ENCODE data around the gene IRX6. TPM values are rescaled to one million over a fixed set of nuclear protein-coding genes. Genes with fewer than 3 reads are reported as not detected.

Gene IRX6
- polyA plus RNA-seq, 3 donors = not detected

DNA sequence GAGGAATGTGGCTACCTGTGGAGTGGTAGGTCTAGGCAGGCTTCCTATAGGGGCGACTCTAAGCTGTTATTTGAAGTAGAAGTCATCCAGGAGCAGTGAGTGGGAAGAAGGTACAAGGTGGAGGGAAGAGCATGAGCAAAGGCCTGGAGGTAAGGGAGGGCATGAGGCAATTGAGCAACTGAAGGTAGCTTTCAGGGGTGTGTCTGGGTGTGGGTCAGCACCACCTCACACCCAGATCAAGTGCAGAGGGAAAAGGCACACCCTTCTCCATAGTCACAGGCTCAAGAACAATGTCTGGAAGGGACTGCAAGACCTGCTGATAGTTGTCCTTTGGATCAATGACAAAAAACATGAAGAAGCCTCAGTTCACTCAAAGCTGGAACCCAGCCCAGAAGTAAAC, 46.5 kb upstream of the IRX6 start:
- no CpG with 5 or more reads among the region's 1 CpG for WGBS (ENCODE audit: insufficient coverage)
- no peak for DNase-seq
- H3K27me3 Mint-ChIP-seq (ENCODE audit: low read depth in 3 of 3) = peaks cover 3 to 6% (median 3%) of the 10 kb centered on the region in 3 donors
- H3K27ac Mint-ChIP-seq = no peak overlapping the region
- Histone ChIP-seq H3K27ac (ENCODE audit: low read depth in 1 of 2, low read length in 2 of 2) (no peak overlapping the region), H3K36me3 (replicated peaks in 1 of 2; ENCODE audit: control insufficient read depth in 1 of 2, insufficient read depth in 2 of 2, low read length in 2 of 2) (no peaks in the 10 kb centered on the region), H3K79me2 (ENCODE audit: insufficient read depth, low read length) (no peaks in the 10 kb centered on the region), H3K9ac (ENCODE audit: insufficient read depth, low read length, poor library complexity, severe bottlenecking) (no peak overlapping the region), H3K4me1 (ENCODE audit: control insufficient read depth in 1 of 2, insufficient read depth in 2 of 2, low read length in 2 of 2) (no peaks in the 10 kb centered on the region), H4K20me1 (ENCODE audit: insufficient read depth, low read length) (no peaks in the 10 kb centered on the region), H3K4me2 (replicated peaks; ENCODE audit: extremely low read depth, low read length, poor library complexity, severe bottlenecking) (no peak overlapping the region), H2AFZ (ENCODE audit: insufficient read depth, low read depth, low read length, poor library complexity, severe bottlenecking) (no peak overlapping the region), H3K9me3 (replicated peaks in 1 of 2; ENCODE audit: control insufficient read depth in 1 of 2, insufficient read depth in 1 of 2, low read length in 2 of 2) (no peaks in the 10 kb centered on the region), H3K4me3 (replicated peaks in 1 of 3; ENCODE audit: low read depth in 2 of 3, low read length in 3 of 3) (no peak overlapping the region), H3K27me3 (ENCODE audit: control insufficient read depth in 2 of 2, insufficient read depth in 2 of 2, low read length in 2 of 2) (no peaks in the 10 kb centered on the region)
- intact Hi-C loops (cut with micrococcal nuclease) = no loop called here
- H3K36me3 Mint-ChIP-seq = no peaks in the 10 kb centered on the region
- H3K9me3 Mint-ChIP-seq = no peaks in the 10 kb centered on the region
- H3K4me1 Mint-ChIP-seq = no peaks in the 10 kb centered on the region
- H3K4me3 Mint-ChIP-seq = no peak overlapping the region
- TF ChIP-seq, protein P1, sequence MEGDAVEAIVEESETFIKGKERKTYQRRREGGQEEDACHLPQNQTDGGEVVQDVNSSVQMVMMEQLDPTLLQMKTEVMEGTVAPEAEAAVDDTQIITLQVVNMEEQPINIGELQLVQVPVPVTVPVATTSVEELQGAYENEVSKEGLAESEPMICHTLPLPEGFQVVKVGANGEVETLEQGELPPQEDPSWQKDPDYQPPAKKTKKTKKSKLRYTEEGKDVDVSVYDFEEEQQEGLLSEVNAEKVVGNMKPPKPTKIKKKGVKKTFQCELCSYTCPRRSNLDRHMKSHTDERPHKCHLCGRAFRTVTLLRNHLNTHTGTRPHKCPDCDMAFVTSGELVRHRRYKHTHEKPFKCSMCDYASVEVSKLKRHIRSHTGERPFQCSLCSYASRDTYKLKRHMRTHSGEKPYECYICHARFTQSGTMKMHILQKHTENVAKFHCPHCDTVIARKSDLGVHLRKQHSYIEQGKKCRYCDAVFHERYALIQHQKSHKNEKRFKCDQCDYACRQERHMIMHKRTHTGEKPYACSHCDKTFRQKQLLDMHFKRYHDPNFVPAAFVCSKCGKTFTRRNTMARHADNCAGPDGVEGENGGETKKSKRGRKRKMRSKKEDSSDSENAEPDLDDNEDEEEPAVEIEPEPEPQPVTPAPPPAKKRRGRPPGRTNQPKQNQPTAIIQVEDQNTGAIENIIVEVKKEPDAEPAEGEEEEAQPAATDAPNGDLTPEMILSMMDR (IDR thresholded peaks at IDR 0.05) = no peak

DNA sequence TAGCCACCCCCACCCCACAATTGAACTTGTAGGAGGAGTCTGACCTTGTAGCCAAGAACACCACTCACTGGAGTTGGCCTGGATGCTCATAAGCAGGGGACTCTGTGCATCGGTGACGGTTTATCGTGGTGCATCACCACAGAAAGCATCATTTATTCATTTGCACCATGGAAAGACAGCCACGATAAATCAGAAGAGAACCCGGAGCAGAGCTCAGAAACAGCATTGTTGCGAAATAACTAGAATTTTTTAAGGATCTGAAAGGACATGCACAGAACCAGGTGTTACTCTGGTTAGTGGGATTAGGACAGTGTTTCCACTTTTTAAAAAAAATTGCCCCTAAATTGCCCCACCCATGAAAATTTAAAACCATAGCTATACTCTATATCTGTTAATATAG, 44.4 kb upstream of the IRX6 start:
- no peaks in the 10 kb centered on the region for H3K9me3 ChIP-seq (replicated peaks in 1 of 2; ENCODE audit: control insufficient read depth in 1 of 2, insufficient read depth in 1 of 2, low read length in 2 of 2)
- no peak overlapping the region for H3K4me3 ChIP-seq (replicated peaks in 1 of 3; ENCODE audit: low read depth in 2 of 3, low read length in 3 of 3)

More for the DNA sequence above, 44.4 kb upstream of the IRX6 start:
- Mint-ChIP-seq H3K27me3 (ENCODE audit: low read depth in 3 of 3) (peaks cover 2 to 8% (median 6%) of the 10 kb centered on the region in 3 donors), H3K4me1 (no peaks in the 10 kb centered on the region), H3K4me3 (no peak overlapping the region), H3K27ac (no peak overlapping the region), H3K36me3 (no peaks in the 10 kb centered on the region), H3K9me3 (no peaks in the 10 kb centered on the region)
- WGBS (ENCODE audit: insufficient coverage) = no CpG with 5 or more reads among the region's 6 CpGs
- intact Hi-C loops (cut with micrococcal nuclease) = no loop called here
- DNase-seq = no peak
- Histone ChIP-seq H2AFZ (ENCODE audit: insufficient read depth, low read depth, low read length, poor library complexity, severe bottlenecking) (no peak overlapping the region), H3K79me2 (ENCODE audit: insufficient read depth, low read length) (no peaks in the 10 kb centered on the region), H3K27ac (ENCODE audit: low read depth in 1 of 2, low read length in 2 of 2) (no peak overlapping the region), H3K36me3 (replicated peaks in 1 of 2; ENCODE audit: control insufficient read depth in 1 of 2, insufficient read depth in 2 of 2, low read length in 2 of 2) (no peaks in the 10 kb centered on the region), H3K4me1 (ENCODE audit: control insufficient read depth in 1 of 2, insufficient read depth in 2 of 2, low read length in 2 of 2) (no peaks in the 10 kb centered on the region), H3K4me2 (replicated peaks; ENCODE audit: extremely low read depth, low read length, poor library complexity, severe bottlenecking) (no peak overlapping the region), H3K9ac (ENCODE audit: insufficient read depth, low read length, poor library complexity, severe bottlenecking) (no peak overlapping the region), H3K27me3 (ENCODE audit: control insufficient read depth in 2 of 2, insufficient read depth in 2 of 2, low read length in 2 of 2) (peaks cover 0 to 2% of the 10 kb centered on the region in 2 donors), H4K20me1 (ENCODE audit: insufficient read depth, low read length) (no peaks in the 10 kb centered on the region)
- TF ChIP-seq, protein P1 (IDR thresholded peaks at IDR 0.05) = no peak
